ENCODE measurements around the gene UQCRQ. TPM values are rescaled to one million over a fixed set of nuclear protein-coding genes. Genes with fewer than 3 reads are reported as not detected.

The UQCRQ gene
- total RNA-seq, 1 donor from 2014 or later, result 378 TPM

- Mint-ChIP-seq H3K9me3 (ENCODE audit: low read depth) (no peaks in the 10 kb centered on the region), H3K27me3 (ENCODE audit: low read depth) (no peaks in the 10 kb centered on the region), H3K4me1 (ENCODE audit: low read depth) (peaks cover 14% of the 10 kb centered on the region), H3K36me3 (ENCODE audit: low read depth) (no peaks in the 10 kb centered on the region), H3K27ac (ENCODE audit: unreplicated experiment) (peak within 1 kb of the TSS; percentile 71), H3K4me3 (ENCODE audit: unreplicated experiment) (peak within 1 kb of the TSS; percentile 86)
- no peak for TF ChIP-seq CTCF (IDR thresholded peaks at IDR 0.05)
- DNase-seq (ENCODE audit: low spot score), result no peak
Measured at GRCh38 chr5:132830436-132831094, 35.9 kb upstream of the UQCRQ start, which contains the start of gene SHROOM1. Gene SHROOM1 (minus strand): TSS chr5:132830647. CDS start chr5:132826140, 4,507 bp downstream.

- Mint-ChIP-seq H3K9me3 (ENCODE audit: low read depth) (no peaks in the 10 kb centered on the region), H3K4me1 (ENCODE audit: low read depth) (peaks cover 14% of the 10 kb centered on the region), H3K4me3 (ENCODE audit: unreplicated experiment) (peak overlapping the region; percentile 69), H3K27ac (ENCODE audit: unreplicated experiment) (no peak overlapping the region), H3K36me3 (ENCODE audit: low read depth) (no peaks in the 10 kb centered on the region), H3K27me3 (ENCODE audit: low read depth) (no peaks in the 10 kb centered on the region)
- peak; percentile 44 for DNase-seq (ENCODE audit: low spot score)
- no peak for TF ChIP-seq CTCF (IDR thresholded peaks at IDR 0.05)
Measured at GRCh38 chr5:132831095-132831860, 35.2 kb upstream of the UQCRQ start.

GRCh38 chr5:132832612-132833011 is 33.8 kb upstream of the UQCRQ start:
- DNase-seq (ENCODE audit: low spot score), result no peak
- TF ChIP-seq CTCF (IDR thresholded peaks at IDR 0.05), result no peak
- no peaks in the 10 kb centered on the region for H3K9me3 Mint-ChIP-seq (ENCODE audit: low read depth)
- no peak overlapping the region for H3K27ac Mint-ChIP-seq (ENCODE audit: unreplicated experiment)
- no peak overlapping the region for H3K4me3 Mint-ChIP-seq (ENCODE audit: unreplicated experiment)
- no peaks in the 10 kb centered on the region for H3K36me3 Mint-ChIP-seq (ENCODE audit: low read depth)
- H3K27me3 Mint-ChIP-seq (ENCODE audit: low read depth), result no peaks in the 10 kb centered on the region
- peaks cover 14% of the 10 kb centered on the region for H3K4me1 Mint-ChIP-seq (ENCODE audit: low read depth)

- Mint-ChIP-seq H3K27ac (ENCODE audit: unreplicated experiment) (no peak overlapping the region), H3K9me3 (ENCODE audit: low read depth) (no peaks in the 10 kb centered on the region), H3K36me3 (ENCODE audit: low read depth) (no peaks in the 10 kb centered on the region), H3K4me3 (ENCODE audit: unreplicated experiment) (no peak overlapping the region), H3K4me1 (ENCODE audit: low read depth) (peaks cover 12% of the 10 kb centered on the region), H3K27me3 (ENCODE audit: low read depth) (no peaks in the 10 kb centered on the region)
- TF ChIP-seq CTCF (IDR thresholded peaks at IDR 0.05), result no peak
- no peak for DNase-seq (ENCODE audit: low spot score)
Measured at GRCh38 chr5:132834057-132834456, 32.4 kb upstream of the UQCRQ start.

- Mint-ChIP-seq H3K4me1 (ENCODE audit: low read depth) (no peaks in the 10 kb centered on the region), H3K27me3 (ENCODE audit: low read depth) (no peaks in the 10 kb centered on the region), H3K9me3 (ENCODE audit: low read depth) (no peaks in the 10 kb centered on the region), H3K27ac (ENCODE audit: unreplicated experiment) (no peak overlapping the region), H3K4me3 (ENCODE audit: unreplicated experiment) (no peak overlapping the region), H3K36me3 (ENCODE audit: low read depth) (no peaks in the 10 kb centered on the region)
- DNase-seq (ENCODE audit: low spot score), result no peak
- no peak for TF ChIP-seq CTCF (IDR thresholded peaks at IDR 0.05)
Measured at GRCh38 chr5:132836852-132837251, 29.6 kb upstream of the UQCRQ start.
